T-helper 1 cell treated with Interleukin-12 subunit alpha and Interleukin-12 subunit beta and Interleukin-4 antibody, amounts not matched to agents 30 ng/mL and 1 ng/mL, for 36 hours (primary cell): ENCODE data around the gene DYNC1LI2. TPM values are rescaled to one million over a fixed set of nuclear protein-coding genes. Genes with fewer than 3 reads are reported as not detected.
"Not testable (repeated sequence)": the region's sequence is repeated elsewhere in the genome, so short reads cannot be mapped to it uniquely, and the experiment has no call there.

Experiments used
- intact Hi-C: fragments of 100-400 bp; cut with micrococcal nuclease; formaldehyde crosslinking; loops from one replicate; pipeline ENCODE4 v1.15.1; 2024
- total RNA-seq: library from RNA; stranded (reverse); gene quantifications from 2 replicates; pipeline ENCODE4 v1.2.3, GENCODE V29; 2022

DYNC1LI2 gene
- total RNA-seq, 1 donor from 2014 or later: 80.2 TPM

DNA sequence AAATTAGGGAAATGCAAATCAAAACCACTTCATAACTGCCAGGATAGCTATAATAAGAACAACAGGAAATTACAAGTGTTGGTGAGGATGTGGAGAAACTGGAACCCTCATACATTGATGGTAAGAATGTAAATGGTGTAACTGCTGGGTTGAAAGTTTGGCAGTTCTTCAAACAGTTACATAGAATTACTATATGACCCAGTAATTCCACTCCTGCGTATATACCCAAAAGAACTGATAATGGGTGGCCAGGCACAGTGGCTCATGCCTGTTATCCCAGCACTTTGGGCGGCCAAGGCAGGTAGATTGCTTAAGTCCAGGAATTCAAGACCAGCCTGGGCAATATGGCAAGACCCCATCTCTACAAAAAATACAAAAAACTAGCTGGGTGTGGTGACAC lies 50.4 kb downstream of the DYNC1LI2 start:
- intact Hi-C loops: no loop called here

- intact Hi-C loops: loop anchor here (5.0 kb wide), 1 partner anchor 223 kb away; no protein-coding TSS in a partner anchor
These were observed 51.5 kb downstream of the DYNC1LI2 start for GRCh38 chr16:66699898-66700297.

DNA sequence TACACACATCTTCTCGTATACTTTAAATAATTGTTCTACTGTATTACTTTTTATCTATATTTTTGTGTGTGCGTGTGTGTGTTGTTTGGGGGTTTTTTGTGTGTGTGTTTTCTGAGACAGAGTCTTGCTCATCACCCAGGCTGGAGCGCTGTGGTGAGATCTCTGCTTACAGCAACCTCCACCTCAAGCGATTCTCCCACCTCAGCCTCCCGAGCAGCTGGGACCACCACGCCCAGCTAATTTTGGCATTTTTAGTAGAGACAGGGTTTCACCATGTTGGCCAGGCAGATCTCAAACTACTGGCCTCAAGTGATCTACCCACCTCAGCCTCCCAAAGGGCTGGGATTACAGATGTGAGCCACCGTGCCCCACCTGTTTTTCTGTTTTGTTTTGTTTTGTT lies 53.4 kb downstream of the DYNC1LI2 start:
- intact Hi-C loops: loop anchor here (5.0 kb wide), 1 partner anchor 221 kb away; no protein-coding TSS in a partner anchor

- intact Hi-C loops: loop anchor here (1.0 to 5.0 kb wide), 8 partner anchors 32 to 550 kb away; partner anchors contain the start of genes CMTM3, DYNC1LI2 and FHOD1
These were observed 54.5 kb downstream of the DYNC1LI2 start, which contains the start of gene CMTM4 for GRCh38 chr16:66696669-66697630. Gene CMTM4, minus strand, starts transcription at chr16:66696743. Its CDS starts 218 bp downstream, at chr16:66696525.

DNA sequence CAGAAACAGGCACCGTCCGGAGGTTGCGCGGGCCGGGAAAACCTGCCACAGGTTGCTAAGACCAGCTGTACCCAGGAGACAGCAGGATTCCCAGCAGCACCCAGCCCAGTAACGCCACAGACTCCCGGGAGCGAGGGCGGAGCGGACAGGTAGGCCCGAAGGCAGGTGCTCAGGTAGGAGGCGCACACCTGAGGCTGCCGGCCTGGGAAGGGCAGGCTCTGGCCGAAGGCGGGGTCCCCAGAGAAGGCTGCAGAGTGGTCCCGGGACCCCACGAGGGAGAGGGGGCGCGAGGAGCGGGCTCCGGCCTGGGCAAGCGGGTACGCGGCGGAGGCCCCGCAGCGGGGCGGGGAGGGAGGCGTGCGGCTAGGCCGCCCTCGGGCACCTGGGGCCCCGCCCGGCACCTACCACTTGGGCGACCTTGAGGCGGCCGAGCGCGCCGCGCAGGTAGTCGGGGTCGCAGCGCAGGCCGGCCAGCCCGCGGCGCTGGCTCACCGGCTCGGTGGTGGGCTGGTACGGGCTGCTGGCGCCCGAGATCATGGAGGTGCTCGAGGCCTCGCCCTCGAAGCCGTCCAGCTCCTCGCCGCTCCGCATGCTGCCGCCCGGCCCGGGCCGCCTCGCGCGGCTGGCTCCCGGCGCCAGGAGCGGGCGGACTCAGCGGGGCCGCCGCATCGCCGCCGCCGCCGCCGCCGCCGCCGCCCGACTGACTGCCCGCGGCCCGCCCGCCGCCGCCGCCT lies 55.3 kb downstream of the DYNC1LI2 start:
- intact Hi-C loops: loop anchor here (1.0 to 5.0 kb wide), 7 partner anchors 33 to 551 kb away; partner anchors contain the start of genes CMTM3, DYNC1LI2 and FHOD1

GRCh38 chr16:66695471-66695934 lies 55.9 kb downstream of the DYNC1LI2 start:
- intact Hi-C loops: loop anchor here (5.0 kb wide), 1 partner anchor 218 kb away; no protein-coding TSS in a partner anchor

- intact Hi-C loops: no loop called here
These were observed 58.3 kb downstream of the DYNC1LI2 start for GRCh38 chr16:66693149-66693548.

DNA sequence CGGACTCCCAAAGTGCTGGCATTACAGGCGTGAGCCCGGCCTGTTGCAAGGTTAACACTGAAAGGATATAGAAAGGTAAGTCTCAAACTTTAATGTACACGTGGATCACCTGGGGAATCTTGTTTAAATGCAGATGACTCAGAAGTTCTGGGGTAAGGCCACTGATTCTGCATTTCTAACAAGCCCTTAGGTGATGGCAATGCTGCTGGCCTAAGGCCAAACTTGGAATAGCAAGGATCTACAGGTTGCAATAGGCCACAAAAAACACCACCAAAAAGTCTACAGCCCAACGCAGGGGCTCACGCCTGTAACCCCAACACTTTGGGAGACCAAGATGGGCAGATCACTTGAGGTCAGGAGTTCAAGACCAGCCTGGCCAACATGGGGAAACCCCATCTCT lies 59.1 kb downstream of the DYNC1LI2 start:
- intact Hi-C loops: no loop called here

GRCh38 chr16:66691234-66691633 lies 60.2 kb downstream of the DYNC1LI2 start:
- intact Hi-C loops: no loop called here

DNA sequence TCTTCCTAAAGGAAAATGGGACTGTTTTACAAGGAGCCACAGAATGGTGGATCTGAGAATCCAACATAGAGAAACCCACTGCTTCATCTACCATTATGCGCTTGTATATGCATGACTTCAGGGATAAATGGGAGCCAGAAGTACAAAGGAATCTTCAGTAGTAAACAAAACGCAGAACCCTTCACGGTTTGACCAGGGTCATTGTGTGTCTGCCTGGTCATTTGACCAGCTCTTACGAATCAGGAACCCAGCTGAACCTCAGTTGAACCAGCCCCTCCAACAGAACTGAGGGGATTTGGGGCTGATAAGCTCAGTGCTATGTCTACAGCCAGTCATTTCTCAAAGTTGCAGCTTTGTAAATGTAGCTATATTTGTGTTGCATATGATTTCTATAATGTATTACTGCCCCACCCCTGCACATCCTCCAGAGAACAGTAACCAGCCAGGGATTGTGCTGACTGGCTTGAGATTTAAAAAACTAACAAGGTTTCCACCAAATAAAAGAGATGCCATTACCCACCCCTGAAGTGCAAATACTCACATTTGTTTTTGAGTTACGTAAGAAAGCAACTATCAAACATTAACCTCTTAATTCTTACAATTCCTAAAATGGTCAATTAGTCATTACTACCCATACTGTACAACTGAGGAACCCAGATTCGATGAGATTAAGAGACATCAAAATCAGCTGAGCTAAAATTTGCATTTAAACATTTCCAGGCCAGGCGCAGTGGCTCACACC lies 61.1 kb downstream of the DYNC1LI2 start:
- intact Hi-C loops: no loop called here

DNA sequence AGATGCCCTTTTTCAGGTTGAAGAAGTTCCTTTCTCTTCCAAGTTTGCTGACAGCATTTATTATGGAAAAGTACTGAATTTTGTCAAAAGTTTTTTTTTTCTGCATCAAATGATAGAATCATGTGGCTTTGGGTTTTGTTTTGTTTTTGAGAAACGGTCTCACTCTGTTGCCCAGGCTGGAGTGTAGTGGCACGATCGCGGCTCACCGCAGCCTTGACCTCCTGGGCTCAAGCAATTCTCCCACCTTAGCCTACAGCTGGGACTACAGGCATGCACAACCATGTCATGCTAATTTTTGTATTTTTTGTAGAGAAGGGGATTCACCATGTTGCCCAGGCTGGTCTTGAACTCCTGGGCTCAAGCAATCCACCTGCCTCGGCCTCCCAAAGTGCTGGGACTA lies 62.1 kb downstream of the DYNC1LI2 start:
- intact Hi-C loops: no loop called here

- intact Hi-C loops: no loop called here
These were observed 63.3 kb downstream of the DYNC1LI2 start for GRCh38 chr16:66687906-66688625.

- intact Hi-C loops: not testable (repeated sequence)
These were observed 65.8 kb downstream of the DYNC1LI2 start for GRCh38 chr16:66685501-66686115.

GRCh38 chr16:66682271-66682670 lies 69.1 kb downstream of the DYNC1LI2 start:
- intact Hi-C loops: no loop called here

DNA sequence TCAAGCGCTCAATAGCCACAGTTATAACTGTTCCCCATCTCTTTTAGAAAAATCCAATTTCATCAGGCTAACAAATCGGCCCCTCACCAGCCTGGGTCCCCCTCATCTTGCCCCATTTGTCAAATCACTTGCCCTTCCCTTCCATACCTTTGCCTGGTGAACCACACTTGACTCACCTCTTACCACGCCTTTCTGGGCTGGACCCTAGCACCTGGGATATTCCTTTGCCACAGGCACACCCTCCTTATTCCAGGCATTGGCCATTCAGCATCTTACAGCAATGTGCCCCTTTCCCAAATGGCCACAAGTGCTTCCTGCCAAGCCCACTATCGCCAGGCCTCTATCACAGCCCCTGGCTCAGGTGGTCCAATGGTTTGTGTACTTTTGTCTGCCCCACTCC lies 69.7 kb downstream of the DYNC1LI2 start:
- intact Hi-C loops: no loop called here

DNA sequence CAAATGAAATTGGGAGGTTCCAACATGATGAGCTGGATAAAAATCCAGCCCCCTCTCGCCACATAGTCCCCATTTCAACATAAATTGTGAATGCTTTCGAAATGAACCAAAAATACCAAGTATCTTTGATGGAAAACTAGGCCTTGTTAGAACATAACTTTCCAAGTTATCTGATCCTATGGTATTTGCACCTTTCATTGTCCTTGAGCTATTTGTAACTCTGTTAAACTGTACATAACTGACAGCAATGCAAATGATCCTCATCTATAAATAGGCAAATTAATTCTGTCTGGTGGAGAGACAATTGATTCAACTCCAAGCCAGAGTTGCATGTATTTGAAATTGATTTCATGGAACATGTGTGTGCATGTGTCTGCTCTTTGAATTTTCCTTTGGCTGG lies 73.1 kb downstream of the DYNC1LI2 start:
- intact Hi-C loops: no loop called here

DNA sequence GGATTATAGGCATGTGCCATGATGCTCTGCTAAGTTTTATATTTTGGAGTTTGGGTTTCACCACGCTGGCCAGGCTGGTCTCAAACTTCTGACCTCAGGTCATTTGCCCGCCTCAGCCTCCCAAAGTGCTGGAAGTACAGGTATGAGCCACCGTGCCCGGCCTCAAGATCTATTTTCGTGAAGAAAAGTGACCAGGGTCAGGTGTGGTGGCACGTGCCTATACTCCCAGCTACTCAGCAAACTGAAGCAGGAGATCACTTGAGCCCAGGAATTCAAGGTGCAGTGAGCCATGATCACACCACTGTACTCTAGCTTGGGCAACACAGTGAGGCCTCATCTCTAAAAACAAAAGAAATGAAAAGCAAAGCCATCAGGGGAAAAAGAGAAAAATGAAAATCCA lies 73.6 kb downstream of the DYNC1LI2 start:
- intact Hi-C loops: no loop called here

DNA sequence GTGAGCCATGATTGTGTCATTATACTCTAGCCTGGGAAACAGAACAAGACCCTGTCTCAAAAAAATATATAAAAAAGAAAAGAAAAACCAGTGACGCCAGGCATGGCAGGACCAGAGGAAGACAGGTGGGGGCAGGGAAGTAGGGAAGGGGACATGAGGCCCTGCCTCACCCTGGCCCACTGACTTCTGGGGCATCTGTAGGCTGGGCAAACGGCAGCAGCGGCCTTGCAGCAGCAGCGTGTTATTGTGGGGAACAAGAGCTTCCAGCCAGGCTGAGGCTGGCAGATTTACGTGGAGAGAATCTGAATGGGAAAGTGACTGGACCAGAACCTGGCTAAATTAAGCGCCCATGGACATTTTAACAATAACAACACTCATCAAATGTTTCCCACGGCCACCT lies 74.2 kb downstream of the DYNC1LI2 start:
- intact Hi-C loops: no loop called here

GRCh38 chr16:66676599-66676998 lies 74.8 kb downstream of the DYNC1LI2 start:
- intact Hi-C loops: no loop called here

DNA sequence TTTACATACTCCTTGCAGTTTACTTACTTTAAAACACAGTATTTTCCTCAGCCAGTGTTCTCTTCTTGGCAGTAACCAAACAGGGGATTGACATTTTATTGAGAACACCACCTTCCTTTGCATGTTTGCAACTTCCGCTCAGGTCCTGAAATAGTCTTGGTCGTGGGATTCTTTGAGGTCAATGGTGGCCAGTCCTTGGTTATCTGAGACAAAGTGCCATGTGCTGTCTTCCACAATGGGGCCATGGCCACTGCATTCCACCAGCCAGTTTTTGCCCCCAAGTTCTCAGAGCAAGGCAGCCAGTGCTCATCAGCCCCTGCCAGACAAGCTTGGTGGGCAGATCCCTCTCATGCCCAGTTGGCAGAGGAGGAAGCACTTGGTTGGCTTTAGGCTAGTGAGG lies 77.7 kb downstream of the DYNC1LI2 start:
- intact Hi-C loops: no loop called here
